ENCODE data around the gene LRRC10B.
A peak's percentile ranks its signal among the peaks of the same experiment; 100 is the strongest.

Gene LRRC10B

GRCh38 chr11:61546663-61547062, 38.1 kb downstream of the LRRC10B start:
- no peak for DNase-seq (ENCODE audit: low read depth)

- DNase-seq (ENCODE audit: low read depth): no peak
These were observed 38.7 kb downstream of the LRRC10B start for GRCh38 chr11:61547246-61547645.

GRCh38 chr11:61549177-61549576, 40.6 kb downstream of the LRRC10B start:
- DNase-seq (ENCODE audit: low read depth): no peak

GRCh38 chr11:61549662-61550568, 41.4 kb downstream of the LRRC10B start:
- DNase-seq (ENCODE audit: low read depth): no peak

GRCh38 chr11:61550665-61551227, 42.2 kb downstream of the LRRC10B start:
- no peak for DNase-seq (ENCODE audit: low read depth)

- no peak for DNase-seq (ENCODE audit: low read depth)
These were observed 43.1 kb downstream of the LRRC10B start for GRCh38 chr11:61551634-61552033.

GRCh38 chr11:61552108-61552635, 43.6 kb downstream of the LRRC10B start:
- no peak for DNase-seq (ENCODE audit: low read depth)

- DNase-seq (ENCODE audit: low read depth): no peak
These were observed 45.0 kb downstream of the LRRC10B start for GRCh38 chr11:61553373-61554171.

- DNase-seq (ENCODE audit: low read depth): peak; percentile 74
These were observed 45.8 kb downstream of the LRRC10B start for GRCh38 chr11:61554172-61554988.

- DNase-seq (ENCODE audit: low read depth): no peak
These were observed 46.8 kb downstream of the LRRC10B start for GRCh38 chr11:61555051-61555969.

- DNase-seq (ENCODE audit: low read depth): no peak
These were observed 47.4 kb downstream of the LRRC10B start for GRCh38 chr11:61555978-61556377.

GRCh38 chr11:61556621-61557020, 48.1 kb downstream of the LRRC10B start:
- DNase-seq (ENCODE audit: low read depth): no peak

Measured in stimulated activated CD4-positive, alpha-beta T cell treated with anti-CD3 and anti-CD28 coated beads, Interleukin-2, amount 100 ng/mL, for 4 hours (primary cell).